HepG2 (cell line): ENCODE measurements around the gene ERP27.

Source experiments
- ARNT ChIP-seq: fragments of 450-650 bp; IDR thresholded peaks from 2 replicates; pipeline ENCODE4 v1.6.1; 2017
- ETV5 ChIP-seq: IDR thresholded peaks from 2 replicates; pipeline ENCODE4 v1.6.1; 2018; ENCODE audit warnings: missing biosample characterization, missing genetic modification reagents, inconsistent platforms, borderline replicate concordance
- IRF2 ChIP-seq: IDR thresholded peaks from 2 replicates; pipeline ENCODE4 v1.6.1; 2018; ENCODE audit warnings: missing genetic modification reagents, missing compliant biosample characterization
- KLF13 ChIP-seq: sonication (generic); formaldehyde crosslinking; IDR thresholded peaks from 2 replicates; pipeline ENCODE4 v1.4.0; 2020; ENCODE audit warnings: mild to moderate bottlenecking, missing genetic modification reagents
- KLF16 ChIP-seq, 2 experiments: sonication (generic) in 1 of 2; formaldehyde crosslinking in 1 of 2; IDR thresholded peaks; 2 replicates each; pipeline versions ENCODE4 v1.6.1 to v1.8.0; 2016 to 2023; ENCODE audit warnings: missing genetic modification reagents in 2 of 2, missing compliant biosample characterization in 1 of 2
- ONECUT2 ChIP-seq: sonication (generic); formaldehyde crosslinking; IDR thresholded peaks from 2 replicates; pipeline ENCODE4 v1.4.0; 2020; ENCODE audit warnings: missing genetic modification reagents
- SOX13 ChIP-seq, 3 experiments: fragments of 450-650 bp in 1 of 3; sonication (generic) in 1 of 3; formaldehyde crosslinking in 1 of 3; IDR thresholded peaks in 2 of 3; conservative IDR thresholded peaks in 1 of 3; 2 replicates each; pipeline versions ENCODE4 v1.5.0 to v1.6.1; 2016 to 2020; ENCODE audit warnings: antibody characterized with exemption in 1 of 3, mild to moderate bottlenecking in 1 of 3, missing compliant biosample characterization in 1 of 3, missing genetic modification reagents in 1 of 3, moderate library complexity in 1 of 3
- TAF1 ChIP-seq: sonication (generic); formaldehyde crosslinking; IDR thresholded peaks from 2 replicates; pipeline ENCODE4 v1.4.0; 2020; ENCODE audit warnings: missing genetic modification reagents
- ZNF10 ChIP-seq: sonication (generic); formaldehyde crosslinking; IDR thresholded peaks from 2 replicates; pipeline ENCODE4 v1.4.0; 2020; ENCODE audit warnings: mild to moderate bottlenecking, low read depth, missing genetic modification reagents, borderline replicate concordance
- ZNF335 ChIP-seq: sonication (generic); formaldehyde crosslinking; IDR thresholded peaks from 2 replicates; pipeline ENCODE4 v1.4.0; 2020; ENCODE audit warnings: missing genetic modification reagents
- TF ChIP-seq, protein P1 (sequence below): sonication (generic); formaldehyde crosslinking; IDR thresholded peaks from 2 replicates; pipeline ENCODE4 v1.5.0; 2020; ENCODE audit warnings: mild to moderate bottlenecking, missing genetic modification reagents, moderate library complexity
- TF ChIP-seq, protein P2 (sequence below): sonication (generic); formaldehyde crosslinking; IDR thresholded peaks from 2 replicates; pipeline ENCODE4 v1.4.0; 2020; ENCODE audit warnings: missing genetic modification reagents

DNA sequence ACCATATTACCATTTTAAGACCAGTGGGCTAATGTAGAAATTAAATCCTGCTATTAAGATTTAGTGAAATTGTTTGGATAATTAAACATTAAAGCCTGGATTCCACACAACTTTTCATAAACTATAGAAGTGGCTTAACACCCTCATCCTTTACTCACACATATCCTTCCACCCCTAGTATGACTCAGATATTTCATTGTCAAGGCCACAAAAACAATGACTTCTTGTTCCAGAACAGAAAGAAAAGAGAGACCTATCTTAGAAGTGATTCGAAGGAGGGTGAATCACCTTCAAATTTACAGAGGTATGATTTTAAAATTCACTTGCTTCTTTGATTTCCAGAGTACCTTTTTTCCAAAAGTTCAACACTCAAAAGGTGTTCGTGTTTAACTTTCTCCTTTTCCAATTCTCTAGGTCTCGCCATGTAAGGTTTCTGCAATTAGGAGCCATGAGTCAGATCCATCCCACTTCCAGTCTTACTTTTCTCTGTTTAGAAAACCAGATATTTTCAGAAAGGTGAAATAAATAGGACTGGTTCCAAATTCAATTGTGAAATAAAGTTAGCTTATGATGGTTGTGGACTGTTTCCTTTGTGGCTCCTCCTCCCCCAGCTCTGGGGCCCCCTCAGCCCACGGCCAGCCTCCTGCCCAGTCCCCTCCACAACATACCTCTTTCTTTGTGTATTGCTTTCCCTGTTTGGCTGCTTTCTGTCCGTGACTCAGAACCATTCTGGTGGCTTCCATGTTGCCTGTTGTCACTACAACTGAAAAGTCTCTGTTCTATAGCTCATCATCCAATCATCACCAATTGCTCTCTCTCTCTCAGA is 28.0 kb downstream of the ERP27 start:
- TF ChIP-seq IRF2 (CRISPR knock-in tag) (no peak), KLF13 (CRISPR knock-in tag) (no peak), ZNF335 (CRISPR knock-in tag) (no peak), KLF16 (CRISPR knock-in tag; IDR thresholded peaks at IDR 0.05) (no peak), TAF1 (CRISPR knock-in tag) (no peak), ZNF10 (no peak), ONECUT2 (no peak), ARNT (no peak), SOX13 (IDR thresholded peaks at IDR 0.05) (no peak), SOX13 (CRISPR knock-in tag; conservative IDR thresholded peaks at IDR 0.05 in 1 of 2, IDR thresholded peaks at IDR 0.05 in 1 of 2) (no peak), ETV5 (CRISPR knock-in tag) (no peak)
- TF ChIP-seq, protein P1, sequence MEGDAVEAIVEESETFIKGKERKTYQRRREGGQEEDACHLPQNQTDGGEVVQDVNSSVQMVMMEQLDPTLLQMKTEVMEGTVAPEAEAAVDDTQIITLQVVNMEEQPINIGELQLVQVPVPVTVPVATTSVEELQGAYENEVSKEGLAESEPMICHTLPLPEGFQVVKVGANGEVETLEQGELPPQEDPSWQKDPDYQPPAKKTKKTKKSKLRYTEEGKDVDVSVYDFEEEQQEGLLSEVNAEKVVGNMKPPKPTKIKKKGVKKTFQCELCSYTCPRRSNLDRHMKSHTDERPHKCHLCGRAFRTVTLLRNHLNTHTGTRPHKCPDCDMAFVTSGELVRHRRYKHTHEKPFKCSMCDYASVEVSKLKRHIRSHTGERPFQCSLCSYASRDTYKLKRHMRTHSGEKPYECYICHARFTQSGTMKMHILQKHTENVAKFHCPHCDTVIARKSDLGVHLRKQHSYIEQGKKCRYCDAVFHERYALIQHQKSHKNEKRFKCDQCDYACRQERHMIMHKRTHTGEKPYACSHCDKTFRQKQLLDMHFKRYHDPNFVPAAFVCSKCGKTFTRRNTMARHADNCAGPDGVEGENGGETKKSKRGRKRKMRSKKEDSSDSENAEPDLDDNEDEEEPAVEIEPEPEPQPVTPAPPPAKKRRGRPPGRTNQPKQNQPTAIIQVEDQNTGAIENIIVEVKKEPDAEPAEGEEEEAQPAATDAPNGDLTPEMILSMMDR = no peak
- TF ChIP-seq, protein P2, sequence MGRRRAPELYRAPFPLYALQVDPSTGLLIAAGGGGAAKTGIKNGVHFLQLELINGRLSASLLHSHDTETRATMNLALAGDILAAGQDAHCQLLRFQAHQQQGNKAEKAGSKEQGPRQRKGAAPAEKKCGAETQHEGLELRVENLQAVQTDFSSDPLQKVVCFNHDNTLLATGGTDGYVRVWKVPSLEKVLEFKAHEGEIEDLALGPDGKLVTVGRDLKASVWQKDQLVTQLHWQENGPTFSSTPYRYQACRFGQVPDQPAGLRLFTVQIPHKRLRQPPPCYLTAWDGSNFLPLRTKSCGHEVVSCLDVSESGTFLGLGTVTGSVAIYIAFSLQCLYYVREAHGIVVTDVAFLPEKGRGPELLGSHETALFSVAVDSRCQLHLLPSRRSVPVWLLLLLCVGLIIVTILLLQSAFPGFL (CRISPR knock-in tag) = no peak
